Neural crest cell (in vitro differentiated cells): Measurements from ENCODE around the gene PACSIN2. TPM values are rescaled to one million over a fixed set of nuclear protein-coding genes. Genes with fewer than 3 reads are reported as not detected.

ENCODE experiments used
- DNase-seq: peaks from one replicate; pipeline ENCODE4 v3.0.0; 2021; ENCODE audit warnings: low read depth, mixed read lengths, low spot score
- H3K27ac Mint-ChIP-seq: one replicate; pipeline ENCODE4 v1.8.0; 2021; ENCODE audit warnings: mild to moderate bottlenecking, mixed read lengths; ENCODE audit not compliant: unreplicated experiment
- H3K27me3 Mint-ChIP-seq: 2 replicates; pipeline ENCODE4 v1.8.0; 2021; ENCODE audit warnings: low read depth, mild to moderate bottlenecking, mixed read lengths
- H3K36me3 Mint-ChIP-seq: 2 replicates; pipeline ENCODE4 v1.8.0; 2021; ENCODE audit warnings: low read depth, mild to moderate bottlenecking, mixed read lengths
- H3K4me1 Mint-ChIP-seq: 2 replicates; pipeline ENCODE4 v1.8.0; 2021; ENCODE audit warnings: mixed read lengths
- H3K4me3 Mint-ChIP-seq: one replicate; pipeline ENCODE4 v1.8.0; 2021; ENCODE audit warnings: mild to moderate bottlenecking, mixed read lengths
- H3K9me3 Mint-ChIP-seq: 2 replicates; pipeline ENCODE4 v1.8.0; 2021; ENCODE audit warnings: mixed read lengths
- total RNA-seq: library from RNA; stranded (reverse); gene quantifications from 2 replicates; pipeline ENCODE4 v1.2.1, GENCODE V29; 2021
- TF ChIP-seq, protein P1 (sequence below): fragments of 200-600 bp; sonication (generic); conservative IDR thresholded peaks from 2 replicates; pipeline ENCODE4 v1.5.0; 2021; ENCODE audit warnings: antibody characterized with exemption, mild to moderate bottlenecking

Gene PACSIN2
- total RNA-seq, 1 donor from 2014 or later, result 79.4 TPM

DNA sequence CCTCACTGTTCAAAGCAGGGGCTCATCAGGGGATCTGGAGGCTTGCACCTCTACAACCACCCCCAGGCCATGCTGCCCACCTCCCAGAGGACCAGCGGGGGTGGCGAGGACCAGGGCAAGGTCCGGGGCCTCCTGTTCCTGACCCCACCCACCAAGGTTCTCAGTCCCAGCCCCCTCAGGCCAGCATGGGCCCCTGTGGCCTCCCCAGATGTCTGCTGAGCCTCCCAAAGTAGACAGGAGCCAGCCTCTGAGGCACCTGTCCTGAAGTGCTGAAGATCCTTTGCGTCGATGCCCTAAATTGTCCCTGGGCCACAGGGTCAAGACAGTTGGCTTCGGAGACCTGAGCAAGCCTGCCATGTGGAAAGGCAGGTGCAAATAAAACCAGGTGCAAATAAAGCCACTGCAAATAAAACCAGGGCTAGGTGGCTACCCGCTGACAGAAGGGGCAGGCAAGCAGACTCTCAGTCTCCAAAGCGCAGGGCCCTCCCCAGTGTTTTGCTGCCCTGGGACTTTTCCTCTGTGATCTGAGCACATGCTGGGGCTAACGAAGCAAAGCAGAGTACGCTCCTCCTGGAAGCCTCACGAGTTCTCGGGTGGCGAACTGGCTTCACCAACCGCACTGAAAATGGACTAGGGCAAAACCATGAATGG lies 135.5 kb downstream of the PACSIN2 start:
- peaks cover 6% of the 10 kb centered on the region for H3K36me3 Mint-ChIP-seq
- no peak for DNase-seq

DNA sequence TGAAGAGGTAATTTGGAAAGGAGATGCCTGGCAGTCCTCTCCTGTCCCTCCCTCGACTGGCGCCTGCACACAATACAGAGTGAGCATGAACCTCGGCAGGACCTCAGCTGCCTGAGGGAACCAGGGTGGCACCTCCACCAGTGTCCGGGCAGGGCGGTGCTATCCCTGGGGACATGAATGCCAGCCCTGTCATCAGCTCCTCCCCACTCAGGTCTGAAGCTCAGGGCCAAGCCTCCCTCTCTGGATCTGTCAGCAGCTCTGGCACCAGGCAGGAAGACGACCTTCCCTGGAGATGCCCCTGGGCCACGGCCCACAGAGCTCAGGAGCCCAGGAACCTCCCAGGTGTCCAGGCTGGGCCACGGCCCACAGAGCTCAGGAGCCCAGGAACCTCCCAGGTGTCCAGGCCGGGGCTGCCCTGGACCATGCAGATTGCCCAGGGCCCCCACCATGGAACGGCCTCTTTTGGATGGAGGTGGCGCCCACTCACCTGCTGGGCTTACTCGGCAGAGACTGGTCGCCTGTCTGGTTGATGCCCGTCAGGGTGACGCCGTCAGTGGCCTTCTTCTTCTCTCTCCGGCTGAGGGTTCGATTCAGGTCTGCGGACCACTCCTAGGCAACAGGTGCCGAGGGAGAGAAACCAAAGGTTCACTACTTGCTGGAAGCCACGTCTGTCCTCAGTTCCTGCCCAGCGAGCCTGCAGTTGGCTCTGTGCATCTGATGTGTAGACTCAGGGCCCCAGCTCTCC lies 136.2 kb downstream of the PACSIN2 start:
- no peaks in the 10 kb centered on the region for H3K9me3 Mint-ChIP-seq
- peaks cover 6% of the 10 kb centered on the region for H3K36me3 Mint-ChIP-seq
- H3K4me1 Mint-ChIP-seq, result no peaks in the 10 kb centered on the region
- no peak overlapping the region for H3K27ac Mint-ChIP-seq
- H3K4me3 Mint-ChIP-seq, result no peak overlapping the region
- DNase-seq, result no peak
- TF ChIP-seq, protein P1, sequence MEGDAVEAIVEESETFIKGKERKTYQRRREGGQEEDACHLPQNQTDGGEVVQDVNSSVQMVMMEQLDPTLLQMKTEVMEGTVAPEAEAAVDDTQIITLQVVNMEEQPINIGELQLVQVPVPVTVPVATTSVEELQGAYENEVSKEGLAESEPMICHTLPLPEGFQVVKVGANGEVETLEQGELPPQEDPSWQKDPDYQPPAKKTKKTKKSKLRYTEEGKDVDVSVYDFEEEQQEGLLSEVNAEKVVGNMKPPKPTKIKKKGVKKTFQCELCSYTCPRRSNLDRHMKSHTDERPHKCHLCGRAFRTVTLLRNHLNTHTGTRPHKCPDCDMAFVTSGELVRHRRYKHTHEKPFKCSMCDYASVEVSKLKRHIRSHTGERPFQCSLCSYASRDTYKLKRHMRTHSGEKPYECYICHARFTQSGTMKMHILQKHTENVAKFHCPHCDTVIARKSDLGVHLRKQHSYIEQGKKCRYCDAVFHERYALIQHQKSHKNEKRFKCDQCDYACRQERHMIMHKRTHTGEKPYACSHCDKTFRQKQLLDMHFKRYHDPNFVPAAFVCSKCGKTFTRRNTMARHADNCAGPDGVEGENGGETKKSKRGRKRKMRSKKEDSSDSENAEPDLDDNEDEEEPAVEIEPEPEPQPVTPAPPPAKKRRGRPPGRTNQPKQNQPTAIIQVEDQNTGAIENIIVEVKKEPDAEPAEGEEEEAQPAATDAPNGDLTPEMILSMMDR, result no peak
- no peaks in the 10 kb centered on the region for H3K27me3 Mint-ChIP-seq

More for the DNA sequence above, 135.5 kb downstream of the PACSIN2 start:
- H3K27me3 Mint-ChIP-seq, result no peaks in the 10 kb centered on the region
- H3K4me3 Mint-ChIP-seq, result no peak overlapping the region
- TF ChIP-seq, protein P1, result no peak
- H3K9me3 Mint-ChIP-seq, result no peaks in the 10 kb centered on the region
- peak overlapping the region; percentile 2 for H3K27ac Mint-ChIP-seq
- no peaks in the 10 kb centered on the region for H3K4me1 Mint-ChIP-seq

DNA sequence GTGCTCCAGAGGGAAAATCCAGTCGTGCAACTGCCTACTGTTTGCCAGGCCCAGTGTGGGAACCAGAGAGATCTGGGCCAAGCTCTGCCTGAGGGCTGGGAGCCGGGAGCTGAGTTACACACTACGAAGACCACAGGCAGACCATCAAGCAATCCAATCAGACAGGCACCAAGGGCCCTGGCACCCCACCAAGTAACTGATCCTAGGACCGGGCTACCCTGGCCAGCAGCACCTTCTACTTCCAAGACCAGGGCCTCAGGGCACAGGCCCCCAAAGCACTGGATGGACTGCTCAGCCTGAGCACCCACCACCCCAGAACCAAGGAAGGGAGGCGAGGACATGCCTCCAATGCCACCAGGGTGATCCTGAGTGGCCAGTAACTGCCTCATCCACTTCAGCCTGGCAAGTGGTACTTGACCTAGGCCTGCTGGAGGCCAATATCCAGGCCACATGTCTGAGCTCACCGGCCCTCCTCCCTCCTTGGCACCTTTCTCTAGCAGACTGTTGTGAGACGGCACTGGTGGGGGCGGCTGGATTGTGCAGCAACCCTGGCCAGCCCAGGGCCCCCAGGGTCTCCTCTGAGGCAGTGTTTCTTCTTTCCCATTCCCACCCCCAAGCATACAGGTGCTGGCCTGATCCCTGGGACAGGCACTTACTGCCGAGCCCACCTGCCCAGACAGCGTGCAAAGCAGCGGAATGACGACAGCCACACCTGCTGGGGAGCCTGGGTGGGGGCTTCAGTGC lies 137.2 kb downstream of the PACSIN2 start:
- peaks cover 3% of the 10 kb centered on the region for H3K36me3 Mint-ChIP-seq

GRCh38 chr22:42877158-42877557 lies 137.8 kb downstream of the PACSIN2 start:
- Mint-ChIP-seq H3K27me3 (no peaks in the 10 kb centered on the region), H3K4me1 (no peaks in the 10 kb centered on the region), H3K9me3 (no peaks in the 10 kb centered on the region), H3K4me3 (no peak overlapping the region), H3K27ac (no peak overlapping the region), H3K36me3 (peaks cover 3% of the 10 kb centered on the region)
- DNase-seq, result no peak
- TF ChIP-seq, protein P1, result no peak

More for the DNA sequence above, 137.2 kb downstream of the PACSIN2 start:
- TF ChIP-seq, protein P1, result no peak
- H3K27ac Mint-ChIP-seq, result no peak overlapping the region
- no peak for DNase-seq
- H3K9me3 Mint-ChIP-seq, result no peaks in the 10 kb centered on the region
- no peaks in the 10 kb centered on the region for H3K27me3 Mint-ChIP-seq
- no peak overlapping the region for H3K4me3 Mint-ChIP-seq
- H3K4me1 Mint-ChIP-seq, result no peaks in the 10 kb centered on the region

- peaks cover 3% of the 10 kb centered on the region for H3K36me3 Mint-ChIP-seq
- H3K4me3 Mint-ChIP-seq, result no peak overlapping the region
- TF ChIP-seq, protein P1, result no peak
- H3K27me3 Mint-ChIP-seq, result no peaks in the 10 kb centered on the region
- H3K9me3 Mint-ChIP-seq, result no peaks in the 10 kb centered on the region
- no peaks in the 10 kb centered on the region for H3K4me1 Mint-ChIP-seq
- H3K27ac Mint-ChIP-seq, result no peak overlapping the region
- no peak for DNase-seq
Observed at GRCh38 chr22:42876041-42876440, 138.9 kb downstream of the PACSIN2 start.
